Measurements from ENCODE around the gene SH3RF3. TPM values are rescaled to one million over a fixed set of nuclear protein-coding genes. Genes with fewer than 3 reads are reported as not detected.

SH3RF3 gene
- total RNA-seq, 1 donor from 2014 or later, result 0.28 TPM

DNA sequence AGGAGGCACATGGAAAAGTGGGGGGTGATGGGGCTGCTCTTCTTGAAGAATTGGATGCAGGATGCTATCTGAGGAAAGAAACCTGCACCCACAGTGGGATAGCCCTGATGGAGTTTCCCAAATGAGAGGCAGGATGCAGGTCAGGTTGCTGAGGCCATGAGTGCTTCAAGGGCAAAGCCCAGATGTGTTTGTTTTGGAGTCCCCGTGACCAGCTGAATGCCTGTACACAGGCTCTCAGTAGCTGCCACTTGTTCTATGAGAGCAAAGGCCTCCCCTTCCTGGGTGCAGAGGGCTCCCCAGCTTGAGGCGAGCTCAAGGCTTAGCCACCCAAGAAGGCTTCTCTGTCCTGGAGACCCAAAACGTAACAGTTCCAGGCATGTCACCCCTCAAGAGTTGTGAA lies 292.1 kb downstream of the SH3RF3 start:
- DNase-seq (ENCODE audit: low spot score), result no peak
- no peak overlapping the region for H3K9ac ChIP-seq
- no peaks in the 10 kb centered on the region for H3K9me3 ChIP-seq (ENCODE audit: low read depth)
- peaks cover 2% of the 10 kb centered on the region for H3K27me3 Mint-ChIP-seq (ENCODE audit: insufficient read depth, low read depth)
- H3K4me1 Mint-ChIP-seq, result peaks cover 11% of the 10 kb centered on the region
- no peak overlapping the region for H3K4me3 Mint-ChIP-seq
- H3K36me3 Mint-ChIP-seq, result peaks cover 10% of the 10 kb centered on the region
- H3K4me1 ChIP-seq, result no peaks in the 10 kb centered on the region
- no peaks in the 10 kb centered on the region for H3F3A ChIP-seq (ENCODE audit: low read depth)
- H4K20me1 ChIP-seq (ENCODE audit: low read depth), result no peaks in the 10 kb centered on the region
- H3K27me3 ChIP-seq, result no peaks in the 10 kb centered on the region
- H3K79me2 ChIP-seq (ENCODE audit: low read depth), result no peaks in the 10 kb centered on the region
- H2AFZ ChIP-seq (replicated peaks), result no peak overlapping the region
- no peaks in the 10 kb centered on the region for H3K9me3 Mint-ChIP-seq
- no peak overlapping the region for H3K27ac ChIP-seq
- TF ChIP-seq, protein P1, sequence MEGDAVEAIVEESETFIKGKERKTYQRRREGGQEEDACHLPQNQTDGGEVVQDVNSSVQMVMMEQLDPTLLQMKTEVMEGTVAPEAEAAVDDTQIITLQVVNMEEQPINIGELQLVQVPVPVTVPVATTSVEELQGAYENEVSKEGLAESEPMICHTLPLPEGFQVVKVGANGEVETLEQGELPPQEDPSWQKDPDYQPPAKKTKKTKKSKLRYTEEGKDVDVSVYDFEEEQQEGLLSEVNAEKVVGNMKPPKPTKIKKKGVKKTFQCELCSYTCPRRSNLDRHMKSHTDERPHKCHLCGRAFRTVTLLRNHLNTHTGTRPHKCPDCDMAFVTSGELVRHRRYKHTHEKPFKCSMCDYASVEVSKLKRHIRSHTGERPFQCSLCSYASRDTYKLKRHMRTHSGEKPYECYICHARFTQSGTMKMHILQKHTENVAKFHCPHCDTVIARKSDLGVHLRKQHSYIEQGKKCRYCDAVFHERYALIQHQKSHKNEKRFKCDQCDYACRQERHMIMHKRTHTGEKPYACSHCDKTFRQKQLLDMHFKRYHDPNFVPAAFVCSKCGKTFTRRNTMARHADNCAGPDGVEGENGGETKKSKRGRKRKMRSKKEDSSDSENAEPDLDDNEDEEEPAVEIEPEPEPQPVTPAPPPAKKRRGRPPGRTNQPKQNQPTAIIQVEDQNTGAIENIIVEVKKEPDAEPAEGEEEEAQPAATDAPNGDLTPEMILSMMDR (IDR thresholded peaks at IDR 0.05), result no peak
- TF ChIP-seq EZH2 (IDR thresholded peaks at IDR 0.05) (no peak), EZH2phosphoT487 (IDR thresholded peaks at IDR 0.05) (no peak)
- no peak overlapping the region for H3K4me2 ChIP-seq
- no peak overlapping the region for H3K4me3 ChIP-seq
- H3K36me3 ChIP-seq, result no peaks in the 10 kb centered on the region
- H3K27ac Mint-ChIP-seq, result no peak overlapping the region

- H3K4me3 ChIP-seq, result no peak overlapping the region
- Mint-ChIP-seq H3K27me3 (ENCODE audit: insufficient read depth, low read depth) (peaks cover 2% of the 10 kb centered on the region), H3K27ac (no peak overlapping the region), H3K9me3 (no peaks in the 10 kb centered on the region), H3K4me3 (no peak overlapping the region), H3K36me3 (peaks cover 13% of the 10 kb centered on the region), H3K4me1 (peaks cover 7% of the 10 kb centered on the region)
- no peaks in the 10 kb centered on the region for H4K20me1 ChIP-seq (ENCODE audit: low read depth)
- H3K9me3 ChIP-seq (ENCODE audit: low read depth), result no peaks in the 10 kb centered on the region
- no peaks in the 10 kb centered on the region for H3K27me3 ChIP-seq
- no peak overlapping the region for H2AFZ ChIP-seq (replicated peaks)
- no peaks in the 10 kb centered on the region for H3K36me3 ChIP-seq
- DNase-seq (ENCODE audit: low spot score), result no peak
- no peak overlapping the region for H3K9ac ChIP-seq
- H3K79me2 ChIP-seq (ENCODE audit: low read depth), result no peaks in the 10 kb centered on the region
- no peak overlapping the region for H3K27ac ChIP-seq
- no peak overlapping the region for H3K4me2 ChIP-seq
- no peaks in the 10 kb centered on the region for H3F3A ChIP-seq (ENCODE audit: low read depth)
- TF ChIP-seq, protein P1 (IDR thresholded peaks at IDR 0.05), result no peak
- TF ChIP-seq EZH2 (IDR thresholded peaks at IDR 0.05), result no peak
- TF ChIP-seq EZH2phosphoT487 (IDR thresholded peaks at IDR 0.05), result no peak
- no peaks in the 10 kb centered on the region for H3K4me1 ChIP-seq
Observed at GRCh38 chr2:109421642-109422041, 292.6 kb downstream of the SH3RF3 start.

DNA sequence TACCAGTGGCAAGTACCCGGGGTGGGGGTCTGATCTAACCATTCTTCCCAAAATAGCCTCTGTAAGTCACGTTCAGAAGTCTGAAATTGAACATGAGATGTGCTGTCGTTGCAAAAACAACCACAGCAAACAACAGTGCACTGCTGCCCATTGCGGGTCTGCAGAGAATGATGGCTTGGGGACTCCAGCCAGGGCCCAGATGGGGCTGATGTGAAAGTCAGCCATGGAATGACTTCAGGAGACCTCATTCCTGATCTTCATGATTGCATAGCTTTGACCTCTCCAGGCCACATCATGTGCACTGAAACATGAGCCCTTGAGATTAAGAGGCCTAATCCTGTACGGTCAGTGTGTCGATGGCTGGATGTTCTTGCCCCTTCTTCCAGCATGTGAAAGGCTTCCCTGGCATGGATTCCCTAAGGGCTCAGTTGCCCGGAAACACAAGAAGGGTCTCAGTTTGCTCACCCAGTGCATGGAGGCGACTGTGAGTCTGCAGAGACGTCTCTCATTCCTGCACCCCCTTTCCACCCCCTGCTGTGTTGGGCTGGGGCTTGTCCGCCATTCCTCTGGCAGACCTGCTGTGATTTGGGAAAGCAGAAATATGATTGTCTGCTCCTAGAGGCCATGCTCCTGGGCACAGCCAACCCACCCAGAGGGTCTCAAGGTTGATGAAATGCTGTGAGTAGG lies 293.2 kb downstream of the SH3RF3 start:
- no peak for DNase-seq (ENCODE audit: low spot score)
- TF ChIP-seq EZH2phosphoT487 (IDR thresholded peaks at IDR 0.05) (no peak), EZH2 (IDR thresholded peaks at IDR 0.05) (no peak)
- TF ChIP-seq, protein P1 (IDR thresholded peaks at IDR 0.05), result no peak
- H3K36me3 Mint-ChIP-seq, result peaks cover 13% of the 10 kb centered on the region
- peaks cover 7% of the 10 kb centered on the region for H3K4me1 Mint-ChIP-seq
- Histone ChIP-seq H3K79me2 (ENCODE audit: low read depth) (no peaks in the 10 kb centered on the region), H3K36me3 (no peaks in the 10 kb centered on the region), H3K9ac (no peak overlapping the region), H3F3A (ENCODE audit: low read depth) (no peaks in the 10 kb centered on the region), H3K27ac (no peak overlapping the region), H3K4me2 (no peak overlapping the region), H3K4me1 (no peaks in the 10 kb centered on the region), H2AFZ (replicated peaks) (no peak overlapping the region), H3K27me3 (no peaks in the 10 kb centered on the region), H3K9me3 (ENCODE audit: low read depth) (no peaks in the 10 kb centered on the region), H3K4me3 (no peak overlapping the region), H4K20me1 (ENCODE audit: low read depth) (no peaks in the 10 kb centered on the region)
- H3K9me3 Mint-ChIP-seq, result no peaks in the 10 kb centered on the region
- no peak overlapping the region for H3K27ac Mint-ChIP-seq
- peaks cover 2% of the 10 kb centered on the region for H3K27me3 Mint-ChIP-seq (ENCODE audit: insufficient read depth, low read depth)
- H3K4me3 Mint-ChIP-seq, result no peak overlapping the region
